PC-9 (cell line): ENCODE measurements around the gene WRNIP1. TPM values are rescaled to one million over a fixed set of nuclear protein-coding genes. Genes with fewer than 3 reads are reported as not detected.
"Not testable (repeated sequence)": the region's sequence is repeated elsewhere in the genome, so short reads cannot be mapped to it uniquely, and the experiment has no call there.

Source experiments
- BruUV-seq: library from RNA; stranded (reverse); fragments of 400-500 nt; replicated peaks from 2 replicates; lab custom pipeline; 2021; lab: Mats Ljungman, UMichigan
- CTCF ChIA-PET: fragments of 300-600 bp; sonication (Branson Sonifier 250); formaldehyde crosslinking; loops from one replicate; lab custom pipeline; 2022; ENCODE audit warnings: antibody characterized with exemption; lab: Charles Lee
- POLR2A ChIA-PET: fragments of 300-600 bp; sonication (Branson Sonifier 250); formaldehyde crosslinking; loops from one replicate; lab custom pipeline; 2022; ENCODE audit warnings: antibody characterized with exemption; ENCODE audit not compliant: unreplicated experiment; lab: Charles Lee
- DNase-seq, 2 experiments: peaks; one replicate each; pipeline versions ENCODE4 v3.0.0 to v3.0.0-alpha.2; 2015 to 2022; ENCODE audit warnings: mixed read lengths in 1 of 2
- H2AFZ ChIP-seq: fragments of 200-600 bp; sonication (generic); 2 replicates; pipeline ENCODE4 v1.8.1; 2017; ENCODE audit warnings: antibody characterized with exemption
- H3F3A ChIP-seq: fragments of 200-600 bp; sonication (generic); 2 replicates; pipeline ENCODE4 v1.8.1; 2017; ENCODE audit warnings: antibody characterized with exemption, mild to moderate bottlenecking, low read depth; ENCODE audit not compliant: insufficient read depth
- H3K27ac ChIP-seq: fragments of 200-600 bp; sonication (generic); 2 replicates; pipeline ENCODE4 v1.6.1; 2016; ENCODE audit warnings: mixed run types
- H3K27me3 ChIP-seq: fragments of 200-600 bp; sonication (generic); 2 replicates; pipeline ENCODE4 v1.6.1; 2016; ENCODE audit warnings: low read depth, mixed run types; ENCODE audit not compliant: insufficient read depth
- H3K36me3 ChIP-seq: fragments of 200-600 bp; sonication (generic); 2 replicates; pipeline ENCODE4 v1.6.1; 2016; ENCODE audit warnings: low read depth, mixed run types
- H3K4me1 ChIP-seq: fragments of 200-600 bp; sonication (generic); replicated peaks from 2 replicates; pipeline ENCODE4 v1.6.1; 2016; ENCODE audit warnings: mixed run types; ENCODE audit not compliant: insufficient read depth
- H3K4me2 ChIP-seq: fragments of 200-600 bp; sonication (generic); 2 replicates; pipeline ENCODE4 v1.6.1; 2017; ENCODE audit warnings: mixed run types
- H3K4me3 ChIP-seq: fragments of 200-600 bp; sonication (generic); 2 replicates; pipeline ENCODE4 v1.6.1; 2016; ENCODE audit warnings: mixed run types
- H3K79me2 ChIP-seq: fragments of 200-600 bp; sonication (generic); 2 replicates; pipeline ENCODE4 v1.6.1; 2017; ENCODE audit warnings: low read depth, mixed run types
- H3K9me2 ChIP-seq: fragments of 200-600 bp; sonication (generic); 2 replicates; pipeline ENCODE4 v1.8.1; 2017; ENCODE audit warnings: mild to moderate bottlenecking; ENCODE audit not compliant: insufficient read depth
- H3K9me3 ChIP-seq: fragments of 200-600 bp; sonication (generic); 2 replicates; pipeline ENCODE4 v1.8.1; 2016; ENCODE audit warnings: low read depth; ENCODE audit not compliant: insufficient read depth
- H4K20me1 ChIP-seq: fragments of 200-600 bp; sonication (generic); 2 replicates; pipeline ENCODE4 v1.8.1; 2017; ENCODE audit not compliant: insufficient read depth
- EZH2 ChIP-seq: fragments of 200-600 bp; sonication (generic); IDR thresholded peaks from 2 replicates; pipeline ENCODE4 v1.8.0; 2017; ENCODE audit warnings: antibody characterized with exemption, low read depth
- intact Hi-C: fragments of 100-400 bp; cut with micrococcal nuclease; formaldehyde crosslinking; loops from one replicate; pipeline ENCODE4 v1.10.0; 2022; ENCODE audit not compliant: unreplicated experiment
- total RNA-seq: library from RNA; stranded (reverse); gene quantifications from 2 replicates; pipeline ENCODE4 v1.2.3, GENCODE V29; 2021
- TF ChIP-seq, protein P1 (sequence below): fragments of 200-600 bp; sonication (generic); conservative IDR thresholded peaks from 2 replicates; pipeline ENCODE4 v1.6.1; 2017; ENCODE audit warnings: mixed run types, antibody characterized with exemption, mild to moderate bottlenecking, moderate library complexity

Gene WRNIP1
- total RNA-seq, 1 experiment from 2014 or later, result 61.4 TPM

DNA sequence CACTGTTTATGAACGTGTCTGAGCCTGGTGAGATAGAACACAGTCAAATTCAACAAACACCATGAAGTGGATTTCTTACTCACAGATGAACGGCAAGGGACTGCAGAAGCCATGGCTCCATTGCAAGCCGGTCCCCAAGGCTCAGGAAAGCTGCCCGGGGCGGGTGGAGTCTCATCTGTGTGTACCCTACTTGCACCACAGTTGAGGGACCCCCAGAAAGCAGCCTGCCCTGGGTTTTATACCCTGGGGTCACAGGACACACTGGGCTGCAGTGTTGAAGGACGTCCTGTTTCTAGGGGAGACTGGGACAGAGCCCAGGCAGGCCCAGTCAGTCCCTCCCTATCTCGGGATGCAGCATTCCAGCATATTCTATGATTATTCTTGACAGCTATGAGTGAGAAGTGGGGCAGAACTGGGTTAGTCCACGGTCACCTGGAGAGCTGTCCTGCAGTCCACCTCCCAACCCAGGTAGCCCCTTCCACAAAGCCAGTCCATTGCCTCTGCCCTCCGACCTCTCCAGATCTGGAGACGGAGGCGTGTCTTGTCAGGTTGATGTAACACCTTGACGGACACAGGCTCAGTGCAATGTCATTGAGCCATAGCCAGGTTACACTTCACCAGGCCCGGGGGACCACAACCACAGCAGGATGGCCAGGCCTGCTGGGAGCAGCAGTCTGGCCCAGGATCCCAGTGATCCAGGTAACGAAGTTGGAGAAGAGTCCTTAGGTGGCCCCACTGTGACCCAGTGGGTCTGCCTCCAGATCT lies 35.5 kb downstream of the WRNIP1 start:
- BruUV-seq, result no TSS peak
- Histone ChIP-seq H3K9me3 (no peaks in the 10 kb centered on the region), H3K36me3 (no peaks in the 10 kb centered on the region), H3K27me3 (no peaks in the 10 kb centered on the region), H4K20me1 (no peaks in the 10 kb centered on the region), H3F3A (no peaks in the 10 kb centered on the region), H3K4me2 (no peak overlapping the region), H3K9me2 (no peaks in the 10 kb centered on the region), H3K27ac (no peak overlapping the region), H2AFZ (no peak overlapping the region), H3K4me3 (no peak overlapping the region), H3K79me2 (no peaks in the 10 kb centered on the region), H3K4me1 (no peaks in the 10 kb centered on the region; the same call in 1 of the 2 replicates)
- ChIA-PET POLR2A (no interaction called here), CTCF (no interaction called here)
- TF ChIP-seq, protein P1, sequence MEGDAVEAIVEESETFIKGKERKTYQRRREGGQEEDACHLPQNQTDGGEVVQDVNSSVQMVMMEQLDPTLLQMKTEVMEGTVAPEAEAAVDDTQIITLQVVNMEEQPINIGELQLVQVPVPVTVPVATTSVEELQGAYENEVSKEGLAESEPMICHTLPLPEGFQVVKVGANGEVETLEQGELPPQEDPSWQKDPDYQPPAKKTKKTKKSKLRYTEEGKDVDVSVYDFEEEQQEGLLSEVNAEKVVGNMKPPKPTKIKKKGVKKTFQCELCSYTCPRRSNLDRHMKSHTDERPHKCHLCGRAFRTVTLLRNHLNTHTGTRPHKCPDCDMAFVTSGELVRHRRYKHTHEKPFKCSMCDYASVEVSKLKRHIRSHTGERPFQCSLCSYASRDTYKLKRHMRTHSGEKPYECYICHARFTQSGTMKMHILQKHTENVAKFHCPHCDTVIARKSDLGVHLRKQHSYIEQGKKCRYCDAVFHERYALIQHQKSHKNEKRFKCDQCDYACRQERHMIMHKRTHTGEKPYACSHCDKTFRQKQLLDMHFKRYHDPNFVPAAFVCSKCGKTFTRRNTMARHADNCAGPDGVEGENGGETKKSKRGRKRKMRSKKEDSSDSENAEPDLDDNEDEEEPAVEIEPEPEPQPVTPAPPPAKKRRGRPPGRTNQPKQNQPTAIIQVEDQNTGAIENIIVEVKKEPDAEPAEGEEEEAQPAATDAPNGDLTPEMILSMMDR, result no peak
- intact Hi-C loops, result no loop called here
- DNase-seq, result no peak

DNA sequence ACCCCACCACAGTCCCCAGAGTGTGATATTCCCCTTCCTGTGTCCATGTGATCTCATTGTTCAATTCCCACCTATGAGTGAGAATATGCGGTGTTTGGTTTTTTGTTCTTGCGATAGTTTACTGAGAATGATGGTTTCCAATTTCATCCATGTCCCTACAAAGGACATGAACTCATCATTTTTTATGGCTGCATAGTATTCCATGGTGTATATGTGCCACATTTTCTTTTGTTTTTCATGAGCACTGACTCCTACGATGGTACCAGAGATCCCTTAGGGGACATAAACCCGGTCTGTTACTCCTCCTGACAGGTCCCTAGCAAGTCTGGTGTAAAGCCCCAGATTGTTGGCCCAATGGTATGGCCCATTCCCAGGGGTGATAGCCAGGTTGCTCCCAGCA lies 36.5 kb downstream of the WRNIP1 start:
- H3K79me2 ChIP-seq, H3K4me1 ChIP-seq, H3K27me3 ChIP-seq, H3K4me3 ChIP-seq, H3K27ac ChIP-seq, intact Hi-C loops, H3K9me3 ChIP-seq, H2AFZ ChIP-seq, H3K36me3 ChIP-seq, H4K20me1 ChIP-seq, H3K9me2 ChIP-seq, H3K4me2 ChIP-seq, BruUV-seq, CTCF ChIA-PET, H3F3A ChIP-seq, DNase-seq, POLR2A ChIA-PET: not testable (repeated sequence)

DNA sequence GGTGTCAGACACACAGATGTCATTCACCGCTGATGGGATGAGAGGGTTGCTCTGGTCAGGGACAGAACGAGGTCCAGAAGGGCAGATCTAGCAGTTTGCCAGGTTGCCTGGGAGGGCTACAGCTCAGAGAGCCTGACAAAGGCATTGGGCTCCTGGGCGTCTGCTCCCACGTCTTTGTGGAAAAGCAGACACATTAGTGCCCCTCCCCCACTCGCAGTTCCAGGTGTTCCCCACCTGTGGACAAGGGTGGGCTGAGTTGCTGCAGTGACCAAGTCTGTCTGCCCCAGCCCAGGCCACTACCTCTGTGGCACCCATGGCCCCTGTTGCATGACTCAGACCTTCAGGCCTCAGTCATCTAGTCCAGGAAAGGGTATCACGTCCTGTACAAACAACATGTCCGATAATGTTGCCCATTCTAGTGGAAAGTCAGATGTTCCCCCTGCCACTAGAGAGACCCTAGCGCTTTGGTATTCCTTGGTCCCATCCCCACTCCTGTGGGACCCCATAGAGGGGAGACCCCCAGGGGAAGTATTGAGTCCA lies 37.4 kb downstream of the WRNIP1 start:
- TF ChIP-seq, protein P1, result no peak
- TF ChIP-seq EZH2, result no peak
- Histone ChIP-seq H3K79me2 (no peaks in the 10 kb centered on the region), H3K9me2 (no peaks in the 10 kb centered on the region), H3K27me3 (no peaks in the 10 kb centered on the region), H3K4me1 (no peaks in the 10 kb centered on the region; the same call in 1 of the 2 replicates), H3K4me2 (no peak overlapping the region), H3K27ac (no peak overlapping the region), H2AFZ (no peak overlapping the region), H3K9me3 (no peaks in the 10 kb centered on the region), H3K36me3 (no peaks in the 10 kb centered on the region), H3F3A (no peaks in the 10 kb centered on the region), H4K20me1 (no peaks in the 10 kb centered on the region), H3K4me3 (no peak overlapping the region)
- no peak for DNase-seq
- ChIA-PET CTCF (no interaction called here), POLR2A (no interaction called here)
- intact Hi-C loops, result no loop called here
- BruUV-seq, result no TSS peak
